GM12891 (cell line): Measurements from ENCODE around the gene STMN3.

Source experiments
- POLR2A ChIP-seq: IDR thresholded peaks from 2 replicates; pipeline ENCODE4 v1.6.1; 2011; ENCODE audit warnings: low read depth, low read length, control low read depth
- POLR2AphosphoS5 ChIP-seq: IDR thresholded peaks from 2 replicates; pipeline ENCODE4 v1.6.1; 2011; ENCODE audit warnings: low read depth, low read length, control low read depth
- POU2F2 ChIP-seq: IDR thresholded peaks from 2 replicates; pipeline ENCODE4 v1.6.1; 2011; ENCODE audit warnings: low read depth, mild to moderate bottlenecking, control low read depth, low read length, moderate library complexity
- SPI1 ChIP-seq: IDR thresholded peaks from 2 replicates; pipeline ENCODE4 v1.6.1; 2011; ENCODE audit warnings: low read depth, low read length, control low read depth

DNA sequence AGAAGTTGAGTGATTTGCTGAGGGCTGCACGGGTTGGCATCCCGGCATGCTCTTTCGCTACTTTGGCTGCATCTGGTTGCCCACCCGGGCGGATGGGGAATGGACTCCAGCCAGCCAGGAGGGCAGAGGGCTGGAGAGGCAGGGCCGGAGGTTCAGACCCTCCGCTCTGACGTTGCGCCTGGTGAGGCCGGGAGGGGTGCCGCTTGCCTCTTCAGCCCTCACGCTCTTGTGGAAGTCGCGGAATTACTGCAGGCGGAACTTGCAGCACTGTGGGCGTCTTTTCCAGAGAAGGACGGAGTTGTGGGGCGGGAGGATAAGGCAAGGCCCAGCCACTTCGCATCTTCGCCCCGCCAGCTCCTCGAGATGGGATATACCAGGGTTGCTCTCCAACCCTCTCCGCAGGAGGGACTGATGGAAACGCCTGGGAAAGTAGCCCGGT, 5.5 kb upstream of the STMN3 start:
- no peak for TF ChIP-seq POLR2A
- no peak for TF ChIP-seq SPI1
- TF ChIP-seq POU2F2, result no peak
- no peak for TF ChIP-seq POLR2AphosphoS5
